Activated CD8-positive, alpha-beta memory T cell treated with anti-CD3 and anti-CD28 coated beads, Interleukin-2, amount 10 ng/mL, durations not matched to agents 7 days and 5 days (primary cell): Measurements from ENCODE around the gene GPC6. TPM values are rescaled to one million over a fixed set of nuclear protein-coding genes. Genes with fewer than 3 reads are reported as not detected.

Experiments
- ATAC-seq: fragments of 150-1000 bp; cut with Tn5 transposase; one replicate; pipeline ENCODE4 v1.10.0; 2021; ENCODE audit warnings: moderate library complexity
- CTCF ChIA-PET: fragments of 350-600 bp; sonication (Branson Sonifier 250); formaldehyde crosslinking; loops from one replicate; lab custom pipeline; 2021; ENCODE audit warnings: antibody characterized with exemption; lab: Charles Lee
- DNase-seq: peaks from one replicate; pipeline ENCODE4 v3.0.0-alpha.2; 2020
- H3K27ac Mint-ChIP-seq: one replicate; pipeline ENCODE4 v1.8.0; 2021; ENCODE audit warnings: mild to moderate bottlenecking, mixed read lengths
- H3K27me3 Mint-ChIP-seq: one replicate; pipeline ENCODE4 v1.8.0; 2021; ENCODE audit warnings: mixed read lengths
- H3K36me3 Mint-ChIP-seq: one replicate; pipeline ENCODE4 v1.8.0; 2021; ENCODE audit warnings: mild to moderate bottlenecking, mixed read lengths
- H3K4me1 Mint-ChIP-seq: one replicate; pipeline ENCODE4 v1.8.0; 2021; ENCODE audit warnings: mixed read lengths
- H3K4me3 Mint-ChIP-seq: one replicate; pipeline ENCODE4 v1.8.0; 2021; ENCODE audit warnings: mild to moderate bottlenecking, moderate library complexity, mixed read lengths
- H3K9me3 Mint-ChIP-seq: one replicate; pipeline ENCODE4 v1.8.0; 2022; ENCODE audit warnings: low read depth, mixed read lengths
- total RNA-seq, 2 experiments: library from RNA; stranded (reverse); gene quantifications; one replicate each; pipeline ENCODE4 v1.2.3, GENCODE V29; 2021

Gene GPC6
- total RNA-seq, 2 experiments from 2014 or later = not detected

- H3K27ac Mint-ChIP-seq = no peak overlapping the region
- no peaks in the 10 kb centered on the region for H3K27me3 Mint-ChIP-seq
- CTCF ChIA-PET = no interaction called here
- no peak overlapping the region for H3K4me3 Mint-ChIP-seq
- H3K9me3 Mint-ChIP-seq = no peaks in the 10 kb centered on the region
- H3K4me1 Mint-ChIP-seq = no peaks in the 10 kb centered on the region
- DNase-seq = no peak
- ATAC-seq = no peak
- no peaks in the 10 kb centered on the region for H3K36me3 Mint-ChIP-seq
Observed at GRCh38 chr13:93762708-93763426, 536.3 kb downstream of the GPC6 start.

DNA sequence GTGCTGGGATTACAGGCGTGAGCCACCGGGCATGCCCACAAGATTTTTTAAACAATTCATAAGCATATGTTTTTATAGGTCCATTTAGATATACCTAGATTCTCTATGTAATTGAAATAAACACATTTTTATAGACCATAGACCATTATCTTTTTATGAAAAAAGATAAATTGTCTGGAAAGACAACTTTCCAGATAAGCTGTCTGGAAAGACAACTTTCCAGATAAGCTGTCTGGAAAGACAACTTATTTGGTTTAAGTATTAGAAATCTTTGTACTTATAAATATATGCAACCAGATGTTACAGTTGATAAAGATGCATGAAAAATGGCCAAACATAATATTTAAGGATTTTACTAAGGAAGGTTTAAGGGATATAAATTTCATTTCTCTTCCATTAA lies 538.5 kb downstream of the GPC6 start:
- Mint-ChIP-seq H3K36me3 (no peaks in the 10 kb centered on the region), H3K9me3 (no peaks in the 10 kb centered on the region), H3K27me3 (no peaks in the 10 kb centered on the region), H3K27ac (no peak overlapping the region), H3K4me1 (no peaks in the 10 kb centered on the region), H3K4me3 (no peak overlapping the region)
- no peak for DNase-seq
- CTCF ChIA-PET = no interaction called here
- ATAC-seq = no peak

GRCh38 chr13:93765811-93766210 lies 539.2 kb downstream of the GPC6 start:
- H3K4me1 Mint-ChIP-seq = no peaks in the 10 kb centered on the region
- H3K27me3 Mint-ChIP-seq = no peaks in the 10 kb centered on the region
- no peak overlapping the region for H3K27ac Mint-ChIP-seq
- no peak overlapping the region for H3K4me3 Mint-ChIP-seq
- H3K9me3 Mint-ChIP-seq = no peaks in the 10 kb centered on the region
- CTCF ChIA-PET = no interaction called here
- DNase-seq = no peak
- ATAC-seq = no peak
- no peaks in the 10 kb centered on the region for H3K36me3 Mint-ChIP-seq

GRCh38 chr13:93766719-93767118 lies 540.1 kb downstream of the GPC6 start:
- Mint-ChIP-seq H3K36me3 (no peaks in the 10 kb centered on the region), H3K9me3 (no peaks in the 10 kb centered on the region), H3K27me3 (peaks cover 2% of the 10 kb centered on the region), H3K4me3 (no peak overlapping the region), H3K4me1 (no peaks in the 10 kb centered on the region), H3K27ac (no peak overlapping the region)
- CTCF ChIA-PET = no interaction called here
- DNase-seq (no peak), ATAC-seq (no peak)

DNA sequence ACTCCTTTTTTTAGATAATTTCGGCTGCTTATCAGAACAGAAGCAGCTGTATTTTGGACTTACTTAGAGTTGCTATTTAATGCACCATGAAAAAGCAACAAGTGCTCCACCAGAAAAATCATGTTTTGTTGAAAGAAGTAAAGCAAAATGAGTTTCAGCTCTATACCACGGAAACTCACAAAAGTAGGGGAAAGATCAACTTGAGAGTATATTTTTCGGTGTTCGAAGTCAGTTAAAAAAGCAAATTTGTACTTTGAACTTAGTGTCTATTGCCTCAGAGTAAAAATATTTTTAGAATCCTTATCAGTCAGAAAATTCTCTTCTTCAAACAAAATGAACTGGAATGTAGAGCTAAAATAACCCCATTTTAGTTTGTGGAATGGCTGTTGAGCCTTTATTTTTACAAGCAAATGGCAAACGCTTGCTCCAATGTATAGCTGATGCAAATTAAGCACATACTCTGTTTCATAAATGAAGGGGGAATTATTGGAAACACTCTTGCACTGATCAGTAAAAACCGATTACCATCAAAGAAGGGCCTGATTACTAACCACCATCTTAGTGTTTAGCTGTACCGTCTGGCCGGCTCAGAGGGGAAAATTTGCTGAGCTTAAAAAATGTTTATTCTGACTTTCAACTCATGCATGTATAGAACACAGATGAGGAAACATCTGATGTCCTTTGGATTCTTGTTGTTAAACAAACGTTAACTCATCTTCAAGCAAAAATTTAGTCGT lies 540.7 kb downstream of the GPC6 start:
- H3K4me3 Mint-ChIP-seq = no peak overlapping the region
- no peaks in the 10 kb centered on the region for H3K4me1 Mint-ChIP-seq
- H3K27ac Mint-ChIP-seq = no peak overlapping the region
- DNase-seq (no peak), ATAC-seq (no peak)
- peaks cover 2% of the 10 kb centered on the region for H3K27me3 Mint-ChIP-seq
- no peaks in the 10 kb centered on the region for H3K36me3 Mint-ChIP-seq
- H3K9me3 Mint-ChIP-seq = no peaks in the 10 kb centered on the region
- CTCF ChIA-PET = no interaction called here

GRCh38 chr13:93767917-93768409 lies 541.4 kb downstream of the GPC6 start:
- no peak overlapping the region for H3K27ac Mint-ChIP-seq
- H3K4me3 Mint-ChIP-seq = no peak overlapping the region
- no peak for DNase-seq
- ATAC-seq = no peak
- no peaks in the 10 kb centered on the region for H3K36me3 Mint-ChIP-seq
- CTCF ChIA-PET = no interaction called here
- no peaks in the 10 kb centered on the region for H3K9me3 Mint-ChIP-seq
- H3K4me1 Mint-ChIP-seq = no peaks in the 10 kb centered on the region
- peaks cover 2% of the 10 kb centered on the region for H3K27me3 Mint-ChIP-seq

- Mint-ChIP-seq H3K27ac (no peak overlapping the region), H3K9me3 (no peaks in the 10 kb centered on the region), H3K4me1 (no peaks in the 10 kb centered on the region), H3K36me3 (no peaks in the 10 kb centered on the region), H3K27me3 (peaks cover 2% of the 10 kb centered on the region), H3K4me3 (no peak overlapping the region)
- DNase-seq = no peak
- CTCF ChIA-PET = no interaction called here
- no peak for ATAC-seq
Observed at GRCh38 chr13:93769101-93769500, 542.5 kb downstream of the GPC6 start.

- ATAC-seq (no peak), DNase-seq (no peak)
- H3K4me3 Mint-ChIP-seq = no peak overlapping the region
- no peaks in the 10 kb centered on the region for H3K36me3 Mint-ChIP-seq
- H3K27ac Mint-ChIP-seq = no peak overlapping the region
- no peaks in the 10 kb centered on the region for H3K9me3 Mint-ChIP-seq
- CTCF ChIA-PET = no interaction called here
- H3K4me1 Mint-ChIP-seq = no peaks in the 10 kb centered on the region
- peaks cover 2% of the 10 kb centered on the region for H3K27me3 Mint-ChIP-seq
Observed at GRCh38 chr13:93769607-93770006, 543.0 kb downstream of the GPC6 start.

DNA sequence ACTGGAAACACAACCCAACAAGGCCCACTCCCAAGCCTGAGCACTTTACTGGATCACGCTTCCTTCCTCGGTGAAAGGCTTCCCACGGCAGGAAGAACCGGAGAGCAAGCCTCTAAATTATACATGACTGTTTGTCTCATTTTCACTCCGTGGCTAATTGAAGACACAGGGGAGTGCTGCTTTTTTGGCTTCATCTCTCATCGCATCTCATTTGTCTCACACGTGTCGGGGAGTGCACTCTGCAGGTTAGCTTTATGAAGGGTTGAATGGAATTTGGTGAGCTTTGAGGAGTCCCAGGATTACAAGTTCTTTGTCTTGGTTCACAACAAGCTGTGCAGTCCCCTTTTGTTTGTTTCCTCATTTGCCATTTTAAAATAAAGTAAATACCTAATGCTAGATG lies 544.6 kb downstream of the GPC6 start:
- no peak for ATAC-seq
- CTCF ChIA-PET = no interaction called here
- no peaks in the 10 kb centered on the region for H3K4me1 Mint-ChIP-seq

GRCh38 chr13:93771782-93772181 lies 545.2 kb downstream of the GPC6 start:
- no peak overlapping the region for H3K4me3 Mint-ChIP-seq
- H3K9me3 Mint-ChIP-seq = no peaks in the 10 kb centered on the region
- no peak overlapping the region for H3K27ac Mint-ChIP-seq
- CTCF ChIA-PET = no interaction called here
- DNase-seq (no peak), ATAC-seq (no peak)
- no peaks in the 10 kb centered on the region for H3K4me1 Mint-ChIP-seq
- H3K27me3 Mint-ChIP-seq = peaks cover 2% of the 10 kb centered on the region
- H3K36me3 Mint-ChIP-seq = no peaks in the 10 kb centered on the region

More for the DNA sequence above, 544.6 kb downstream of the GPC6 start:
- Mint-ChIP-seq H3K36me3 (no peaks in the 10 kb centered on the region), H3K9me3 (no peaks in the 10 kb centered on the region), H3K4me3 (no peak overlapping the region), H3K27ac (no peak overlapping the region), H3K27me3 (peaks cover 2% of the 10 kb centered on the region)
- no peak for DNase-seq

GRCh38 chr13:93774506-93774905 lies 547.9 kb downstream of the GPC6 start:
- no peaks in the 10 kb centered on the region for H3K9me3 Mint-ChIP-seq
- H3K27ac Mint-ChIP-seq = no peak overlapping the region
- no peak overlapping the region for H3K4me3 Mint-ChIP-seq
- CTCF ChIA-PET = no interaction called here
- H3K4me1 Mint-ChIP-seq = no peaks in the 10 kb centered on the region
- peaks cover 2% of the 10 kb centered on the region for H3K27me3 Mint-ChIP-seq
- ATAC-seq (no peak), DNase-seq (no peak)
- no peaks in the 10 kb centered on the region for H3K36me3 Mint-ChIP-seq

- Mint-ChIP-seq H3K9me3 (no peaks in the 10 kb centered on the region), H3K4me1 (no peaks in the 10 kb centered on the region), H3K27me3 (peaks cover 2% of the 10 kb centered on the region), H3K36me3 (no peaks in the 10 kb centered on the region), H3K4me3 (no peak overlapping the region), H3K27ac (no peak overlapping the region)
- DNase-seq (no peak), ATAC-seq (no peak)
- CTCF ChIA-PET = no interaction called here
Observed at GRCh38 chr13:93775027-93775426, 548.4 kb downstream of the GPC6 start.

DNA sequence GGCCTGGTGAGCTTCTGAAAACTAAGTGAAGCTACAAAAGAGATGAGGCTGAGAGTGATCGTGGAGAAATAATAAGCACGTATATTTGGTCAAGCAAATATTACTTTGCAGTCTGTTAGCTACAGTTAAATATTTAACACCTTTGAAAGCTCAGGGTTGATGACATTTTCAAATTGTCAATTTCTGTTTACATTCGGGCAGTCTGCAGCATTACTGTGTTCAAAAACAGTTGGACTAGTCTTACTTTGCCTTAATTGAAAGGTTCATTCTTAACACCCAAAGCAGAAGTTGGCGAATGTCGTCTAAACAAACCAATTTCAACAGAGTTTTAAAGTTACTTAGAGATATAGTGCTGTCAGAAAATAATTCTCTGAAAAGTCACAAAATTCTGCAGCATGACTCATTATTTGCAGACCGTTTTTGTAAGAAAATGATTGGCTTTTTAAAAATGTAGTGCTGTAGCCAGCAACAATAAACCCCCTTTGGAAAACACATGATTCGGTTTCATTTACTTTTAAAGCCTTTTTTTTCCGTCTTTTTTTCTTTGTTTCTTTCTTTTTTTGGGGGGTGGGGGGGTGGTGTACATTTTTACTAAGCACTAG lies 549.0 kb downstream of the GPC6 start:
- ATAC-seq (no peak), DNase-seq (no peak)
- H3K27ac Mint-ChIP-seq = no peak overlapping the region
- H3K27me3 Mint-ChIP-seq = peaks cover 2% of the 10 kb centered on the region
- no peaks in the 10 kb centered on the region for H3K9me3 Mint-ChIP-seq
- H3K4me3 Mint-ChIP-seq = no peak overlapping the region
- CTCF ChIA-PET = no interaction called here
- H3K36me3 Mint-ChIP-seq = no peaks in the 10 kb centered on the region
- H3K4me1 Mint-ChIP-seq = no peaks in the 10 kb centered on the region

DNA sequence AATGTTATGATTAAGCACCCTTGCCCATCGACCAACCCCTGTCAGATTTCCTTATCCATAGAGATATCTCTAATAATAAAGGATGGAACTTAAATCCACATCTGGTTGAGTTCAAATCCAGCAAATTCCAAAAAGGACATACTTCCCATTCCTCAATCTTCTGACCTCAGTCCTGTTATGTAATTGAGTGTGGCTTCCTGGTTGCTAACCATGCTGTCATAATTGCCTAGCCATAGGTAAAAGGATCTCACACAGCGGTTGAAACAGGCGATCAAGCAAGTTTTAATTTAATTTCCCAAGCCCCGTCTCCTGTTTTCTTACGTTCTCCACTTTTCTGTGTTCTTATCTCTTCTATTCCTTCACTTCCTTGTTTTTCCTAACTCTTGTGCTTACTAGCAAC lies 550.3 kb downstream of the GPC6 start:
- Mint-ChIP-seq H3K4me1 (no peaks in the 10 kb centered on the region), H3K36me3 (no peaks in the 10 kb centered on the region), H3K27ac (no peak overlapping the region), H3K9me3 (no peaks in the 10 kb centered on the region), H3K27me3 (no peaks in the 10 kb centered on the region), H3K4me3 (no peak overlapping the region)
- DNase-seq (no peak), ATAC-seq (no peak)
- CTCF ChIA-PET = no interaction called here
